Lung (tissue), 12 donors: Measurements from ENCODE around the gene RNF217. TPM values are rescaled to one million over a fixed set of nuclear protein-coding genes. Genes with fewer than 3 reads are reported as not detected.

Experiments
- ATAC-seq: fragments of 200-7000 bp; cut with Tn5 transposase; one replicate; pipeline ENCODE4 v1.9.1; 2020; ENCODE audit warnings: moderate number of reproducible peaks; ENCODE audit not compliant: insufficient read depth, low FRiP score
- DNase-seq, 3 donors: peaks; one replicate each; pipeline ENCODE4 v3.0.0-alpha.2; 2013 to 2017
- H3K27ac ChIP-seq, 2 donors: one replicate each; pipeline ENCODE4 v1.5.1; 2013; ENCODE audit warnings: mild to moderate bottlenecking in 2 of 2, moderate library complexity in 2 of 2, control low read depth in 1 of 2, inconsistent platforms in 1 of 2, low read depth in 1 of 2, low read length in 1 of 2
- H3K27me3 ChIP-seq, 3 donors: one replicate each; pipeline ENCODE4 v1.5.1; 2013; ENCODE audit warnings: low read length in 2 of 3; ENCODE audit not compliant: control insufficient read depth in 3 of 3, insufficient read depth in 3 of 3
- H3K36me3 ChIP-seq, 4 donors: one replicate each; pipeline ENCODE4 v1.5.1; 2013; ENCODE audit warnings: low read length in 4 of 4, mild to moderate bottlenecking in 1 of 4, moderate library complexity in 1 of 4; ENCODE audit not compliant: control insufficient read depth in 4 of 4, insufficient read depth in 4 of 4
- H3K4me1 ChIP-seq, 5 donors: one replicate each; pipeline ENCODE4 v1.5.1; 2013; ENCODE audit warnings: low read length in 5 of 5, mild to moderate bottlenecking in 2 of 5, moderate library complexity in 1 of 5; ENCODE audit not compliant: control insufficient read depth in 5 of 5, insufficient read depth in 5 of 5
- H3K4me3 ChIP-seq: one replicate; pipeline ENCODE4 v1.5.1; 2013; ENCODE audit warnings: mild to moderate bottlenecking, control low read depth, moderate library complexity
- H3K9ac ChIP-seq, 2 donors: one replicate each; pipeline ENCODE4 v1.5.1; 2013; ENCODE audit warnings: low read length in 2 of 2, control low read depth in 1 of 2; ENCODE audit not compliant: insufficient read depth in 1 of 2
- H3K9me3 ChIP-seq, 4 donors: one replicate each; pipeline ENCODE4 v1.5.1; 2013; ENCODE audit warnings: low read length in 3 of 4, mild to moderate bottlenecking in 1 of 4, moderate library complexity in 1 of 4; ENCODE audit not compliant: control insufficient read depth in 4 of 4, insufficient read depth in 3 of 4
- CTCF ChIP-seq: IDR thresholded peaks from 2 replicates; pipeline ENCODE4 v1.5.1; 2012; ENCODE audit warnings: mild to moderate bottlenecking; ENCODE audit errors: control extremely low read depth, extremely low read depth
- WGBS, 2 donors: extraction: QIAGEN DNeasy Blood & Tissue Kit; methylation state at CpG; one replicate each; pipeline ENCODE4 v1.1.7; 2013; 5-methylcytosine and 5-hydroxymethylcytosine counted together
- polyA plus RNA-seq, 2 donors: library from polyadenylated mRNA; stranded (reverse); fragments of 200-250 nt; gene quantifications; one replicate each; pipeline ENCODE4 v1.2.1, GENCODE V29; 2013
- total RNA-seq, 2 donors: library from RNA; depleted of rRNA in 1 of 2; stranded (reverse); fragments of >200 nt in 1 of 2; gene quantifications; one replicate each; pipeline ENCODE4 v1.2.1, GENCODE V29; 2014 to 2021
- donor health status: control.
- donor health status: control.
- donor health status: Bipolar disorder and iron deficiency.
- donor health status: healthy.
- donor health status: DM: yes; HTN: yes; CAD: no.

Gene RNF217
- total and polyA plus RNA-seq, 4 donors = 3.1 to 58.6 (median 13.6) TPM

DNA sequence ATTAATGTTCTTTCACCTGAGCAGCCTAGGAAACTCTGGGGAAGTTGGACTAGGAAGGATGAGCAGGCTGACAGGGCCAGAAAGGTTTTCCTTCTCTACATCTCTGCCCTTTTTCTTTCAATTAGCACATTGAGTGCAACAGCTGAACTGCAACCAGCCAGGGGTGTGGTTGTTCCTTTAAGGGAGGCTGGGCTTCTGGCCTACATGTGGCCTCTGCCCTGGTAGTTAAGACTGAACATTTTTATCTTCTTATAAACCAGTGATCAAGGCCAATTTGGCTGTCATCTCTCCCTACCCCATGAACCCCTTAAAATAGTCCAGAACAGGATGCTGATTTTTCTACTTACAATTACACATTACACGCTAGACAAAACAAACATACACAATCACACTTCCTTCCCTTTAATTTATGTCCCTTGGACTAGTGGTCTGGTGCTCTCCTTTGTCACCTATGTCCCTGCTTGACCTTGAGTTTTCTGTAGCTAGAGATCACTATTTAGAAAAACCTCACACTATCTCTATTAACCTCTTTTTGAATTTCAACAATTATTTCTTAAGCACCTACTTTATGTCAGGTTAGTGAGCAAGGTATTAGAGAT lies 60.3 kb downstream of the RNF217 start:
- Histone ChIP-seq H3K9ac (no peak overlapping the region), H3K4me3 (no peak overlapping the region), H3K4me1 (peaks cover 0 to 9% (median 0%) of the 10 kb centered on the region in 5 donors), H3K9me3 (peaks cover 0 to 3% (median 1%) of the 10 kb centered on the region in 4 donors), H3K27ac (no peak overlapping the region), H3K27me3 (no peaks in the 10 kb centered on the region), H3K36me3 (no peaks in the 10 kb centered on the region)
- DNase-seq (no peak), ATAC-seq (no peak)
- WGBS, 2 donors = 30 to 35% methylated on average over 1 of the region's 1 CpG
- TF ChIP-seq CTCF = no peak

- WGBS, 2 donors = 31 to 45% methylated on average over 3 of the region's 3 CpGs
- ATAC-seq (no peak), DNase-seq (no peak)
- H3K27me3 ChIP-seq = no peaks in the 10 kb centered on the region
- no peak overlapping the region for H3K9ac ChIP-seq
- H3K9me3 ChIP-seq = peaks cover 0 to 3% (median 1%) of the 10 kb centered on the region in 4 donors
- no peaks in the 10 kb centered on the region for H3K36me3 ChIP-seq
- H3K4me3 ChIP-seq = no peak overlapping the region
- no peak overlapping the region for H3K27ac ChIP-seq
- H3K4me1 ChIP-seq = peaks cover 0 to 5% (median 0%) of the 10 kb centered on the region in 5 donors
- no peak for TF ChIP-seq CTCF
Measured at GRCh38 chr6:125025164-125025854, 63.1 kb downstream of the RNF217 start.

- ATAC-seq (no peak), DNase-seq (no peak)
- TF ChIP-seq CTCF = no peak
- Histone ChIP-seq H3K9ac (no peak overlapping the region), H3K27ac (no peak overlapping the region), H3K36me3 (no peaks in the 10 kb centered on the region), H3K27me3 (no peaks in the 10 kb centered on the region), H3K4me3 (no peak overlapping the region), H3K9me3 (peaks cover 0 to 2% (median 0%) of the 10 kb centered on the region in 4 donors), H3K4me1 (peaks cover 0 to 4% (median 0%) of the 10 kb centered on the region in 5 donors)
- 63 to 65% methylated on average over 3 of the region's 3 CpGs for WGBS, 2 donors
Measured at GRCh38 chr6:125027287-125027686, 65.0 kb downstream of the RNF217 start.
